Left renal cortex interstitium (tissue), 4 donors: ENCODE results near the gene CC2D2B. TPM values are rescaled to one million over a fixed set of nuclear protein-coding genes. Genes with fewer than 3 reads are reported as not detected.

Experiments used
- DNase-seq, 4 donors: peaks; one replicate each; pipeline ENCODE4 v3.0.0-alpha.2; 2013; ENCODE audit warnings: low read depth in 4 of 4, low spot score in 2 of 4, missing footprints in 1 of 4
- polyA plus RNA-seq, 4 donors: library from polyadenylated mRNA; unstranded; fragments of 120-200 nt; gene quantifications; one replicate each; pipeline ENCODE4 v1.2.1, GENCODE V29; 2013; ENCODE audit not compliant: insufficient read length in 4 of 4

Gene CC2D2B
- polyA plus RNA-seq, 4 donors, result 1.1 to 2.3 (median 1.7) TPM

GRCh38 chr10:96074776-96075175 is 167.0 kb downstream of the CC2D2B start:
- DNase-seq, result no peak

GRCh38 chr10:96075977-96076376 is 168.2 kb downstream of the CC2D2B start:
- no peak for DNase-seq

GRCh38 chr10:96077156-96077555 is 169.4 kb downstream of the CC2D2B start:
- no peak for DNase-seq

GRCh38 chr10:96082153-96082552 is 174.4 kb downstream of the CC2D2B start:
- no peak for DNase-seq

Other genes starting within 250 kb of the CC2D2B start
- 10 to 100 TPM; 66.9 to 77.3 (median 73.4) TPM for gene TCTN3, start 214.0 kb upstream of the CC2D2B start, polyA plus RNA-seq
- 10 to 100 TPM; 18.8 to 26.9 (median 22.6) TPM for gene ENTPD1, start 151.8 kb upstream of the CC2D2B start, polyA plus RNA-seq
- 10 to 100 TPM; 14.3 to 19.6 (median 16.8) TPM for gene CCNJ, start 135.6 kb downstream of the CC2D2B start, polyA plus RNA-seq
- gene ZNF518A, start 222.3 kb downstream of the CC2D2B start, polyA plus RNA-seq, result 10 to 100 TPM; 30.7 to 61.7 (median 41.7) TPM